IMR-90 (cell line): ENCODE measurements around the gene SIGLEC14. TPM values are rescaled to one million over a fixed set of nuclear protein-coding genes. Genes with fewer than 3 reads are reported as not detected.
A peak's percentile ranks its signal among the peaks of the same experiment; 100 is the strongest.

Experiments
- ATAC-seq: fragments of 200-7000 bp; cut with Tn5 transposase; 2 replicates; pipeline ENCODE4 v1.9.1; 2020; ENCODE audit warnings: low read depth, mild to moderate bottlenecking, moderate library complexity
- BruUV-seq: library from RNA; stranded (reverse); fragments of 400-500 nt; replicated peaks from 2 replicates; lab custom pipeline; 2021; lab: Mats Ljungman, UMichigan
- CTCF ChIA-PET: fragments of 300-600 bp; formaldehyde crosslinking; extraction: SDS; loops from one replicate; lab custom pipeline; 2021; ENCODE audit warnings: antibody characterized with exemption; lab: Yijun Ruan, JAX
- POLR2A ChIA-PET: fragments of 300-600 bp; sonication (Branson Sonifier 250); formaldehyde crosslinking; loops from one replicate; lab custom pipeline; 2022; ENCODE audit warnings: antibody characterized with exemption; ENCODE audit not compliant: unreplicated experiment; lab: Charles Lee
- DNase-seq: peaks from one replicate; pipeline ENCODE4 v3.0.0; 2013
- H2AFZ ChIP-seq: replicated peaks from 2 replicates; pipeline ENCODE3; 2013; ENCODE audit warnings: low read length, mild to moderate bottlenecking; ENCODE audit not compliant: poor library complexity
- H2AK5ac ChIP-seq: 2 replicates; pipeline ENCODE4 v1.6.1; 2013; ENCODE audit warnings: low read depth, low read length, inconsistent platforms
- H2AK9ac ChIP-seq: replicated peaks from 2 replicates; pipeline ENCODE3; 2013; ENCODE audit warnings: mild to moderate bottlenecking, low read depth, low read length, moderate library complexity; ENCODE audit not compliant: poor library complexity
- H2BK120ac ChIP-seq: 2 replicates; pipeline ENCODE4 v1.6.1; 2013; ENCODE audit warnings: low read depth, low read length, inconsistent platforms
- H2BK15ac ChIP-seq: 3 replicates; pipeline ENCODE4 v1.6.1; 2013; ENCODE audit warnings: low read depth, low read length, inconsistent platforms
- H2BK20ac ChIP-seq: 2 replicates; pipeline ENCODE4 v1.6.1; 2013; ENCODE audit warnings: low read depth, mild to moderate bottlenecking, inconsistent platforms, low read length, moderate library complexity
- H2BK5ac ChIP-seq: 2 replicates; pipeline ENCODE4 v1.6.1; 2013; ENCODE audit warnings: mild to moderate bottlenecking, low read depth, low read length, inconsistent platforms; ENCODE audit not compliant: poor library complexity, severe bottlenecking
- H3K14ac ChIP-seq: replicated peaks from 2 replicates; pipeline ENCODE4 v1.6.1; 2013; ENCODE audit warnings: low read depth, low read length, inconsistent platforms
- H3K18ac ChIP-seq: 2 replicates; pipeline ENCODE4 v1.6.1; 2013; ENCODE audit warnings: low read depth, low read length, control low read depth
- H3K23ac ChIP-seq: 2 replicates; pipeline ENCODE4 v1.6.1; 2013; ENCODE audit warnings: low read depth, low read length, inconsistent platforms
- H3K27ac ChIP-seq: 2 replicates; pipeline ENCODE4 v1.5.1; 2013; ENCODE audit warnings: mild to moderate bottlenecking, control low read depth, low read length; ENCODE audit not compliant: insufficient read depth
- H3K27me3 ChIP-seq: 2 replicates; pipeline ENCODE4 v1.6.1; 2013; ENCODE audit warnings: low read length; ENCODE audit not compliant: control insufficient read depth, insufficient read depth
- H3K36me3 ChIP-seq: 2 replicates; pipeline ENCODE4 v1.6.1; 2013; ENCODE audit warnings: low read length, mixed read lengths; ENCODE audit not compliant: control insufficient read depth, insufficient read depth
- H3K4ac ChIP-seq: 2 replicates; pipeline ENCODE4 v1.6.1; 2013; ENCODE audit warnings: low read depth, low read length, inconsistent platforms
- H3K4me1 ChIP-seq: 2 replicates; pipeline ENCODE4 v1.6.1; 2013; ENCODE audit warnings: low read length, mixed read lengths; ENCODE audit not compliant: control insufficient read depth, insufficient read depth
- H3K4me2 ChIP-seq: 2 replicates; pipeline ENCODE4 v1.6.1; 2013; ENCODE audit warnings: low read depth, mild to moderate bottlenecking, control low read depth, low read length, moderate library complexity
- H3K4me3 ChIP-seq: 2 replicates; pipeline ENCODE4 v1.5.1; 2013; ENCODE audit warnings: low read depth, mild to moderate bottlenecking, control low read depth, low read length, moderate library complexity; ENCODE audit not compliant: insufficient read depth
- H3K56ac ChIP-seq: 2 replicates; pipeline ENCODE4 v1.6.1; 2013; ENCODE audit warnings: low read length, inconsistent platforms; ENCODE audit not compliant: insufficient read depth; ENCODE audit errors: extremely low read depth
- H3K79me1 ChIP-seq, 2 experiments: 2 replicates each; pipeline ENCODE4 v1.6.1; 2013; ENCODE audit warnings: low read length in 2 of 2, inconsistent platforms in 1 of 2, low read depth in 1 of 2
- H3K9ac ChIP-seq: 2 replicates; pipeline ENCODE4 v1.6.1; 2013; ENCODE audit warnings: low read depth, low read length, control low read depth
- H3K9me1 ChIP-seq: 2 replicates; pipeline ENCODE4 v1.6.1; 2013; ENCODE audit warnings: low read length, inconsistent platforms; ENCODE audit not compliant: insufficient read depth
- H3K9me3 ChIP-seq: 2 replicates; pipeline ENCODE4 v1.6.1; 2013; ENCODE audit warnings: low read length; ENCODE audit not compliant: control insufficient read depth, insufficient read depth
- H4K20me1 ChIP-seq: 2 replicates; pipeline ENCODE4 v1.6.1; 2013; ENCODE audit warnings: low read length, inconsistent platforms; ENCODE audit not compliant: insufficient read depth
- H4K5ac ChIP-seq: 2 replicates; pipeline ENCODE4 v1.6.1; 2013; ENCODE audit warnings: mild to moderate bottlenecking, low read depth, low read length, control low read depth
- H4K8ac ChIP-seq, 2 experiments: 2 replicates each; pipeline ENCODE4 v1.6.1; 2013; ENCODE audit warnings: low read depth in 2 of 2, low read length in 2 of 2, control low read depth in 1 of 2, inconsistent platforms in 1 of 2
- H4K91ac ChIP-seq: 2 replicates; pipeline ENCODE4 v1.6.1; 2013; ENCODE audit warnings: low read depth, low read length, inconsistent platforms; ENCODE audit not compliant: insufficient read depth
- BHLHE40 ChIP-seq: fragments of 150-350 bp; IDR thresholded peaks from 2 replicates; pipeline ENCODE4 v1.6.1; 2016; ENCODE audit warnings: mild to moderate bottlenecking, low read depth, low read length
- CEBPB ChIP-seq: IDR thresholded peaks from 2 replicates; pipeline ENCODE4 v1.6.1; 2012; ENCODE audit warnings: low read depth, low read length, improper control_type of control experiment
- FOS ChIP-seq: fragments of 150-350 bp; IDR thresholded peaks from 2 replicates; pipeline ENCODE4 v1.6.1; 2016; ENCODE audit warnings: low read depth, low read length
- MAFK ChIP-seq: IDR thresholded peaks from 2 replicates; pipeline ENCODE4 v1.6.1; 2012; ENCODE audit warnings: low read depth, low read length, improper control_type of control experiment
- MAZ ChIP-seq: IDR thresholded peaks from 2 replicates; pipeline ENCODE4 v1.6.1; 2012; ENCODE audit warnings: low read depth, mild to moderate bottlenecking, low read length, improper control_type of control experiment, moderate library complexity, borderline replicate concordance
- MXI1 ChIP-seq: IDR thresholded peaks from 2 replicates; pipeline ENCODE4 v1.6.1; 2012; ENCODE audit warnings: low read depth, mild to moderate bottlenecking, low read length, moderate library complexity, borderline replicate concordance
- NFE2L2 ChIP-seq: fragments of 150-350 bp; IDR thresholded peaks from 2 replicates; pipeline ENCODE4 v1.6.1; 2016; ENCODE audit warnings: low read depth, mild to moderate bottlenecking, low read length
- POLR2A ChIP-seq: IDR thresholded peaks from 2 replicates; pipeline ENCODE4 v1.6.1; 2012; ENCODE audit warnings: mild to moderate bottlenecking, low read depth, low read length
- RAD21 ChIP-seq: IDR thresholded peaks from 2 replicates; pipeline ENCODE4 v1.6.1; 2012; ENCODE audit warnings: low read length, improper control_type of control experiment
- RCOR1 ChIP-seq: IDR thresholded peaks from 2 replicates; pipeline ENCODE4 v1.6.1; 2012; ENCODE audit warnings: mild to moderate bottlenecking, low read length, improper control_type of control experiment; ENCODE audit not compliant: insufficient replicate concordance
- SMC3 ChIP-seq: fragments of 150-350 bp; IDR thresholded peaks from 2 replicates; pipeline ENCODE4 v1.6.1; 2016; ENCODE audit warnings: low read depth, mild to moderate bottlenecking, antibody characterized with exemption, low read length, moderate library complexity
- WGBS, 2 experiments: methylation state at CpG; one replicate each; pipeline versions ENCODE4 v1.1.5 to v1.1.7; 2013; ENCODE audit warnings: missing lambda C conversion rate in 2 of 2; ENCODE audit not compliant: insufficient read length in 1 of 2; ENCODE audit errors: extremely low coverage in 2 of 2; 5-methylcytosine and 5-hydroxymethylcytosine counted together
- dilution Hi-C: fragments of 300-500 bp; cut with HindIII; formaldehyde crosslinking; loops from one replicate; pipeline ENCODE4 v1.14.3; 2018; ENCODE audit warnings: low sequenced_read_pairs; ENCODE audit not compliant: unreplicated experiment
- in situ Hi-C: fragments of 300-500 bp; cut with MboI; formaldehyde crosslinking; loops from 3 replicates; pipeline ENCODE4 v1.14.3; 2019; ENCODE audit warnings: low sequenced_read_pairs, inconsistent platforms, mixed read lengths
- intact Hi-C: fragments of 100-400 bp; cut with micrococcal nuclease; formaldehyde crosslinking; loops from 2 replicates; pipeline ENCODE4 v1.10.0; 2022
- polyA plus RNA-seq, 3 experiments: library from polyadenylated mRNA; depleted of rRNA; stranded (reverse); fragments of >200 nt; gene quantifications; 2 replicates each; pipeline ENCODE4 v1.2.3, GENCODE V29; 2012; ENCODE audit warnings: low replicate concordance in 1 of 3
- total RNA-seq: library from RNA; depleted of rRNA; stranded (reverse); fragments of >200 nt; gene quantifications from 2 replicates; pipeline ENCODE4 v1.2.3, GENCODE V29; 2012
- TF ChIP-seq, protein P1 (sequence below): conservative IDR thresholded peaks from 2 replicates; pipeline ENCODE4 v1.5.1; 2012; ENCODE audit warnings: mild to moderate bottlenecking, low read depth, low read length, improper control_type of control experiment
- TF ChIP-seq, protein P2 (sequence below): fragments of 150-350 bp; IDR thresholded peaks from 2 replicates; pipeline ENCODE4 v1.6.1; 2016; ENCODE audit warnings: low read depth, mild to moderate bottlenecking, low read length, moderate library complexity, borderline replicate concordance

The SIGLEC14 gene
- total and polyA plus RNA-seq, 2 of the 4 experiments (the other 2 are of a cell fraction) = not detected

DNA sequence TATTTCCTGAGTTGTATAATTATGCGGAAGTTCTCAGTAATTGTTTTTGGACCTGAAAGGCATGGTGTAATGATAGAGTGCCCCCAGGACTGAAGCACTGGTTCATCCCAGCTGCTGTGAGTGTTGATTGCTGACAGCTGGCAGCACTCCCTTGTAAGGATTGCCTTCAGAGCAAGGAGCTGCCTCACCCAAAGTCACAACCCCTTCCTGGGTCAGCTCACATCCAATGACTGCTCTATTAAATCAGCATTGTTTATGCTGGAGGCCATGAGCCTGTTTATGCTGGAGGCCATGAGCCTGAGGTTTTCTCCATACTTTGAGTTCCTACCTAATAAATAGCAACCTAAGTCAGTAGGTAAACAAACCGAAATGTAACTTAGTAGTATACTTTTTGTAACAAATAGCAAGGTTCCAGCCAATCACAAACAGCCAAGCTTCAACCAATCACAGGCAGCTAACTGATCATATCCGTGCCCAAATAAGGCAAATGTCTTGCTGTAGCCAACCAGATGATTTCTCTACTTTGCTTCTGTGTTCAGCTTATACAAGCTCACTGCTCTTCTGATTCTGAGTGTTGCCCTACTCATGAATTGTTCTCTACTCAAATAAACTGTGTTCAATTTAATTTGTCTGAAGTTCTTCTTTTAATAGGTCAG lies 34.8 kb upstream of the SIGLEC14 start:
- in situ Hi-C loops (no loop called here), intact Hi-C loops (no loop called here), dilution Hi-C loops (no loop called here)
- POLR2A ChIA-PET = no interaction called here
- Histone ChIP-seq H3K9ac (no peak overlapping the region), H3K4me1 (0 out of 2 replicates have a peak, but pooled peaks cover 2% of the 10 kb centered on the region), H4K20me1 (no peaks in the 10 kb centered on the region), H3K23ac (no peak overlapping the region), H3K36me3 (no peaks in the 10 kb centered on the region), H3K27me3 (no peaks in the 10 kb centered on the region; the same call in 1 of the 2 replicates), H3K9me3 (no peaks in the 10 kb centered on the region), H3K27ac (peak overlapping the region; percentile 19; the same call in 1 of the 2 replicates), H2BK20ac (no peak overlapping the region), H2AK9ac (no peak overlapping the region), H2BK15ac (no peak overlapping the region), H2AK5ac (no peak overlapping the region), H3K9me1 (no peaks in the 10 kb centered on the region), H3K79me1 (peaks cover 0 to 5% of the 10 kb centered on the region in 2 experiments; a peak in 3 of 4 replicates), H3K18ac (no peak overlapping the region), H2BK120ac (no peak overlapping the region), H3K56ac (no peak overlapping the region), H4K8ac (peak overlapping the region in 1 of 2 experiments; percentile 69; a peak in 2 of 4 replicates), H3K4me2 (0 out of 2 replicates have a peak overlapping the region, but pooled peaks have one; percentile 37), H3K14ac (no peak overlapping the region), H3K4ac (no peak overlapping the region), H2BK5ac (peak overlapping the region; percentile 23), H4K91ac (no peak overlapping the region), H4K5ac (no peak overlapping the region), H3K4me3 (no peak overlapping the region), H2AFZ (peak overlapping the region; percentile 9)
- DNase-seq (peak; percentile 27), ATAC-seq (peak; percentile 86)
- no TSS peak for BruUV-seq
- CTCF ChIA-PET = interaction anchor here (1.0 kb wide), 1 partner anchor 243 kb away, joined by 3 read pairs; no protein-coding TSS in a partner anchor
- WGBS, 2 experiments = 100% methylated on average over 1 of the region's 3 CpGs; no CpG with 5 or more reads in 1 of the 2 experiments
- no peak for TF ChIP-seq MAFK
- TF ChIP-seq CEBPB = no peak
- TF ChIP-seq, protein P1, sequence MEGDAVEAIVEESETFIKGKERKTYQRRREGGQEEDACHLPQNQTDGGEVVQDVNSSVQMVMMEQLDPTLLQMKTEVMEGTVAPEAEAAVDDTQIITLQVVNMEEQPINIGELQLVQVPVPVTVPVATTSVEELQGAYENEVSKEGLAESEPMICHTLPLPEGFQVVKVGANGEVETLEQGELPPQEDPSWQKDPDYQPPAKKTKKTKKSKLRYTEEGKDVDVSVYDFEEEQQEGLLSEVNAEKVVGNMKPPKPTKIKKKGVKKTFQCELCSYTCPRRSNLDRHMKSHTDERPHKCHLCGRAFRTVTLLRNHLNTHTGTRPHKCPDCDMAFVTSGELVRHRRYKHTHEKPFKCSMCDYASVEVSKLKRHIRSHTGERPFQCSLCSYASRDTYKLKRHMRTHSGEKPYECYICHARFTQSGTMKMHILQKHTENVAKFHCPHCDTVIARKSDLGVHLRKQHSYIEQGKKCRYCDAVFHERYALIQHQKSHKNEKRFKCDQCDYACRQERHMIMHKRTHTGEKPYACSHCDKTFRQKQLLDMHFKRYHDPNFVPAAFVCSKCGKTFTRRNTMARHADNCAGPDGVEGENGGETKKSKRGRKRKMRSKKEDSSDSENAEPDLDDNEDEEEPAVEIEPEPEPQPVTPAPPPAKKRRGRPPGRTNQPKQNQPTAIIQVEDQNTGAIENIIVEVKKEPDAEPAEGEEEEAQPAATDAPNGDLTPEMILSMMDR = no peak
- TF ChIP-seq, protein P2, sequence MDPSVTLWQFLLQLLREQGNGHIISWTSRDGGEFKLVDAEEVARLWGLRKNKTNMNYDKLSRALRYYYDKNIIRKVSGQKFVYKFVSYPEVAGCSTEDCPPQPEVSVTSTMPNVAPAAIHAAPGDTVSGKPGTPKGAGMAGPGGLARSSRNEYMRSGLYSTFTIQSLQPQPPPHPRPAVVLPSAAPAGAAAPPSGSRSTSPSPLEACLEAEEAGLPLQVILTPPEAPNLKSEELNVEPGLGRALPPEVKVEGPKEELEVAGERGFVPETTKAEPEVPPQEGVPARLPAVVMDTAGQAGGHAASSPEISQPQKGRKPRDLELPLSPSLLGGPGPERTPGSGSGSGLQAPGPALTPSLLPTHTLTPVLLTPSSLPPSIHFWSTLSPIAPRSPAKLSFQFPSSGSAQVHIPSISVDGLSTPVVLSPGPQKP = no peak
- TF ChIP-seq SMC3 = no peak
- no peak for TF ChIP-seq RAD21
- no peak for TF ChIP-seq BHLHE40
- TF ChIP-seq RCOR1 = no peak
- TF ChIP-seq POLR2A = no peak
- no peak for TF ChIP-seq NFE2L2
- TF ChIP-seq FOS = no peak
- TF ChIP-seq MXI1 = no peak
- TF ChIP-seq MAZ = no peak
